COR-L47 (cell line): ENCODE data around the gene GPR132.
"Not testable (repeated sequence)": the region's sequence is repeated elsewhere in the genome, so short reads cannot be mapped to it uniquely, and the experiment has no call there.

Source experiments
- DNase-seq: peaks from one replicate; lab custom pipeline; 2025; lab: John Stamatoyannopoulos, UW

GPR132 gene

GRCh38 chr14:105091054-105091516 lies 25.9 kb upstream of the GPR132 start:
- DNase-seq = peak; percentile 74

DNA sequence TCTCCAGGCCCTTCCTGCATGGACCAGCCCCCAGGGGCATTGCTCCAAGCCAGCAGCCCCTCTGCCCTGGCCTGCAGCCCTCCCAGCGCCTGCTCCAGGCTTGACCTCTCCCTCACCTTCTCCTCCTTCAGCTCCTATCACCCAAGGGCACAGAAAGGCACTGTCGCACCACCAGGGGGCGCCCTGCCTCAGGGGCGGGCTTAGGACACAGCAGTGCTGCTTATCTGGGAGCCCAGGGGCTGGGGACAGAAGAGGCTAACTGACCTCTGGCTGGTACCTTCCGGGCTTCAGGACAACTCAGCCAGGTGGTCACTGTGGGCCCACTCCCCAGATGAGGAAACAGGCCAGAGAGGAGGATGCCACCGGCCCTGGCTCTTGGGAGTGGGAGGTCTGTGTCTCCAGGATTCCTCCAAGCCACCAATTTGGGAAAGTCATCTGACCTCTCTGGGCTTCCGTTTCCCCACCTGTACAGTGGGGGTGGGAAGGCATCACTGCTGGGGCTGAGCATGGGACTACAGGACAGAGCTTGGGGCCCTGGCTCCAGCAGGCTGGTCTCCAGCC lies 25.3 kb upstream of the GPR132 start:
- peak; percentile 72 for DNase-seq

- DNase-seq = no peak
Observed at GRCh38 chr14:105089746-105090492, 24.7 kb upstream of the GPR132 start.

DNA sequence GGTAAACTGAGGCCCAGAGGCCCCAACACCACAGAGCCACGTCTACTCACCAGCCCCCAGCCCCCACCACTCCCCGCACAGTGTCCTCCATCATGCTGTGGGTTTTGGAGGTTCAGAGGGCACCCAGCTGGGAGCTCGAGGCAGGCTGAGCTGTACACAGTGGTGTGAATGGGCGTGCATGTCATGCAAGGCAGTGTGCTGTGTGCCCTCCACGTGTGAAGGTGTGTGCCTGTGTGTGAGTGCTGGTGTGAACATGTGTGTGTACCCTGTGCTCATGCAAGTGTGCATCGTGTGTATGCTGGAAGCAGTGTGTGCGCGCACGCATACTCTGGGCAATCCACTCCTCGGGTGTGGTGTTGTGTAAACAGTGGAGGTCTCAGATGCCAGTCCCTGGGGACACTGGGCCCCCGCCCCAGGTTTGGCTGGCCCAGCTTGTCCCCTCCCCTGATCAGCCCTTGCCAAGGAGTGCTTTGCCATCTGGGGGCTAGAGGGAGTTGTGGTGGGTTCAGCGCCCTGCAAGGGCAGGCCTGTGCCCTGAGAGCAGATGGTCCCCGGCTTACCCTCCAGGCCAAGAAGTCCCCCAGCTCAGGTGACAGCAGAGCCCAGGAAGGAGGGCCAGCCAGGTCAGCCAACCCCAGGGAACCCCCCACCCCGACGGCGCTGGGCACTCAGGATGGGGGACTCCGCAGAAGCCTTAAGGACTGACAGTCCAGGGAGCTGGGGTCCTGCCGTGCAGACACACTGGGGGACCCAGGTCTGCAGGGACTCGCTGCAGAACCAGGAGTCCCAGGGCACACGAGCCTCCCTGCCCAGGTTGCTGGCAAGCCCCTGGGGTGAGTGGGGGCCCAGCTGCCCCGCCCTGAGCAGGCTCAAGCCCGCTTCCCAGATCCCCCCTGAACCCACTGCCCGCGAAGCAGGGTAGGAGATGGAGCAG lies 23.8 kb upstream of the GPR132 start:
- no peak for DNase-seq

DNA sequence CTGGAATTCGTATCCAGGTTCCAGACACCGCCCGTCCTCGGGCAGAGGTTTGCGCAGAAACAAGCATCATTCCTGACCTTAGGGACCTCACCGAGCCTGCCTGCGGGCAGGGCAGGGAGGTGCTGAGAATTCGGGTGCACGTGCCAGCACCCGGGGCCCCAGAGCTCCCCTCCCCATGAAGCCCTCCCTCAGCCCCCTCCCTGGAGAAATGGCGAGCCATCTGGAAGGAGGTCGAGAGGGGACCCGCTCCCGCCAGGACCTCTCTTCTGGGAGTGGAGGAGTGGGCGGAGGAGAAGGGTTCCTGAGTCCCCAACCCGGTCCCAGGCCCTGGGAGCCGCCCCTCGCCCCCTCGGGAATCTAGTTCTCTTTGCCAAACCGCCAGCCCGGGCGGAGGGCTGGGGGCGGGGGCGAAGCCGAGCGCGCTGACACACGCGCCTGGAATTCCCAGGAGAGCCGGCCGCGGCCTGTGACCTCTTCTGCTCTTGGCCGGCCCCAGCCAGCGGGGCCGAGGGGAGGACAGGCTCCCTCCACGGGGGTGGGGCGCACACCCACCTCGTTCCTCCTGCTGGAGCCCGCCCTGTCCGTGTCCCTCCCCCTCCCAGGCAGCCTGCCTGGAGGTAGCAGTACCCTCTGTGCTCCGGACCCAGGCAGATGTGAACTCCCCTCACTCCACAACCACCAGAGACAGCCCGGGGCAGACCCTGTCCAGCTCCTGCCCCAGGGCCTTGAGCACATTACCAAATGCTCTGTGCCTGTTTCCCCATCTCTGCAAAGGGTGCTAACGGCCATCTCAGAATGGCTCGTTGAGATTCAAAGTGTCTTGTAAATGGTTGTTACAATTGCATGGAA lies 23.0 kb upstream of the GPR132 start:
- DNase-seq = no peak

DNA sequence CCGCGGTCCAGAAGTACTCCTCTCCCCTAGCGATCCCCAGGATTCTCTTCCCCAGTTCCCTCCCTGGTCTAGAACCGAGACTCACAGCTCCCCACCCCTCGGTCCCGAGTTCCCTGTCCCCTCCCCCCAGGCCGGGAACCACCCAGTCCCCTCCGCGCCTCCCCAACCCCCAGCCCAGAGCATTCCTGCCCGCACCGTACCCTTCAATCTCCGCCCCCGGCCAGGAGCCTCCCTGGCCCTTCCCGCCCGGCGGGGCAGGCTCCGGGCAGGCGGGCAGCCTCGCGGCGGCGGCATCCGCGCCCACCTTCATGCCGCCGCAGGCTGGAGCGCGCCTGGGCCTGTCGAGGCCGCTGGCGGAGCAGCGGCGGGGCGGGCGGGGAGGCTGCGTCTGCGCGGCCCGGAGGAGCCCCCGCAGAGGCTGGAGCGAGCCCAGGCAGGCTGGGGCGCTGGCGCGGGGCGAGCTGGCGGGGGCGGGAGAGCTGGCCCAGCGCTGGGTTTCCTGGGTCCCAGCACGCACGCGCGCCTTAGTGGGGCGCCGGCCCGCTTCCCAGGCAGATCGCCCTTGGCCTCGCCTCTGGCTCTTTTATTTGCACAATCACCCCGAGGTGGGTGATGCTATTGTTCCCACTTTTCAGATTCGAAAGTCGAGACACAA lies 22.2 kb upstream of the GPR132 start:
- peak; percentile 62 for DNase-seq

DNA sequence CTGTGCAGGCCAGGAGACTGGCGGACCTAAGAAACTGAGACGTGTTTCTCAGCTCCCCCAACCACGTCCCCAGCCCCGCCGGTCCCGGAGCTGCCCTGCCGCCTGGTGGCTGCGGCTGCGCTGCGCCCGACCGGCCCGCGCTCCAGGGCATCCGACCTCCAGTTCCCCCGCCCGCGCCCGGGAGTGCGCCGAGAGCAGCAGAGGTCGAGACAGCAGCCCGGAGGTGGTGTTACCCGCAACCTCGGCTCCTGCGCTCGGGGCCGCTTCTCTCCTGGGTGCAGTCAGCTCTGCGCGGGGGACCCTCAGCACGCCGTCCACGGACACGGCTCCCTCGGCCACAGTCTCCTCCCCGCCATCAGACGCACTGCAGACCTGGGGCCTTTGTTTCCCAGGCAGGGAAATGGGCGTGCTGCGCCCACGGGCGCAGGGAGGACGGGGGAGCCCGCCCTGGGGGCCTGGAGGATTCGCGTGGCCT lies 21.6 kb upstream of the GPR132 start:
- peak; percentile 75 for DNase-seq

DNA sequence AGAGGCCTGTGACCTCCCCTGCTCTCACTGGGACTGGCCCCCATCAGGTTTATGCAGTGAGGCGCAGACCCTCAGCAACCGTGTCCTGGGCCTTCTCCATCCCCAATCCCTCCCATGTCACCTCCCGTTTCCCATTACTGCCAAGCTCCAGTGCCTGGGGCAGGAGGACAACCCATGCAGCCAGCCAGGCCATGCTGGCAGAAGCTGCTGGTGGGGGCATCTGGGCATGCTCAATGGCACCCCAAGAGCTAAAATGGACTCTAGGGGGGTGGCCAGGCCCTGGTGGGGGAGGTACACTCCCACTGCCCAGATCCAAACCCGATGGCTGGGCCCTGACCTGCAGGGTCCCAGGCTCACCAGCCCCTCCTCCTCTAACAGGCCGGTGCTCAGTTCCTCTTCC lies 20.5 kb upstream of the GPR132 start:
- no peak for DNase-seq

DNA sequence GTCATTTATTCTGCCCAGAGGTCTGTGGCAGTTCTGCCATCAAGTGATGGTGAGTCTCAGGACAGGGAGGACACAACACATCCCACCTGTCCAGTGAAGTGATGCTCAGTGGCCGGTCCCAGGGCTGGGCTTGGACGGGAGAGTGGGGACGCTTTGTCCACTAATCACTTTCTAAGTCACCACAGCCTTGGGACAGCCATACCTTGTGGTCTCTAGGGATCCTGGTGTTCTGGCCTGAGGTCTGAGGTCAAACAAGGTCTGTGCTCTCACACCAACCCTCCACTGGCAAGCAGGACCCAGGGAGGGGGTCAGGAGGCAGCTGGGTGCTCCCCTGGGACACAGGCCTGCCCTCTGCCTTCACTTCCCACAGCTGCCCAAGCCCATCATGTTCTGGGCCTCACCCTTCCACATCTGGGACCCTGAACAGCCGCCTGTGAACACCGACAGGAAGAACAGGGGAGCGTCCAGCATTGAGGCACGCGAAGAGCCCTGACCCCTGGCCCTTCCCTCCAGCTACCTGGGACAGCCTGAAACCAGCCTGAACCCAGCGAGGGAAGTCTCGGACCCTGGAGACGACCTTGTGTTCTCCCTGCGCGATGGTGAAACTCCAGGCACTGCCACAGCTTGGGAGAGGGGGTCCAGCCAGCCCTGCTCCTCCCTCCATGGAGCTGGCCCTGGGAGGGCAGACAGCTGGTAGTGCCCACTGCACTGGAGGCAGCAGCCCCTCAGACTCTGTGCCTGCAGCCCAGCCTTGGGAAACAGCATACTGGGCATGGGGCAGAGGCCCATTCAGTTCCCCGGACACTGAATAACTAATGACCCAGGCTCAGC lies 19.7 kb upstream of the GPR132 start:
- no peak for DNase-seq

GRCh38 chr14:105083926-105084685 lies 18.9 kb upstream of the GPR132 start:
- no peak for DNase-seq

GRCh38 chr14:105082703-105083102 lies 17.5 kb upstream of the GPR132 start:
- no peak for DNase-seq

DNA sequence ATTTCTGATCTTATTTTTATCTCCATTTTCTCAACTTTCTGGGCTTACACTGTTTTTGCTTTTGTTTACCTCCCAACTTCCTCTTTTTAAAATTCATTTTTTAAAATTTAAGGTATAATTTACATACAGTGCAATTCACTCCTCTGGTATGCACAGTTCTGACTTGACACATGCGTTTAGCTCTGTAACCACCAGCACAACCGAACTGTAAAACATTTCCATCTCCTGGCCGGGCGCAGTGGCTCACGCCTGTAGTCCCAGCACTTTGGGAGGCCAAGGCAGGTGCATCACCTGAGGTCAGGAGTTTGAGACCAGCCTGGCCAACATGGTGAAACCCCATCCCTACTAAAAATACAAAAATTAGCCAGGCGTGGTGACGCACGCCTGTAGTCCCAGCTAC lies 16.2 kb upstream of the GPR132 start:
- DNase-seq = not testable (repeated sequence)

GRCh38 chr14:105080161-105080560 lies 14.9 kb upstream of the GPR132 start:
- DNase-seq = no peak

DNA sequence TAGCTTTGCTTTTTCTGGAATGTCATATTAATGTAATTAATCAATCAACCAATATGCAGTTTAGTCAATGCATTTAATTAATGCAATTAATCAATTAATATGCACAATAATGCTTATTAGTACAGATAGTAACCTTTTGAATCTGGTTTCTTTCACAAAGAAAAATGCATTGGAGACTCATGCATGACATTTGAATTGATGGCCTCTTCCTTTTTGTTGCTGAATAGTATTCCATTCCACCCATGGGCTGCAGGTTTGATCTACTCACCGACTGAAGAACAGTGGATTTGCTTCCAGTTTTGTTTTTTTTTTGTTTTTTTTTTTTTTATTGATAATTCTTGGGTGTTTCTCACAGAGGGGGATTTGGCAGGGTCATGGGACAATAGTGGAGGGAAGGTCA lies 13.1 kb upstream of the GPR132 start:
- no peak for DNase-seq

GRCh38 chr14:105077649-105077995 lies 12.4 kb upstream of the GPR132 start:
- DNase-seq = no peak

- DNase-seq = no peak
Observed at GRCh38 chr14:105076805-105077648, 11.8 kb upstream of the GPR132 start.

DNA sequence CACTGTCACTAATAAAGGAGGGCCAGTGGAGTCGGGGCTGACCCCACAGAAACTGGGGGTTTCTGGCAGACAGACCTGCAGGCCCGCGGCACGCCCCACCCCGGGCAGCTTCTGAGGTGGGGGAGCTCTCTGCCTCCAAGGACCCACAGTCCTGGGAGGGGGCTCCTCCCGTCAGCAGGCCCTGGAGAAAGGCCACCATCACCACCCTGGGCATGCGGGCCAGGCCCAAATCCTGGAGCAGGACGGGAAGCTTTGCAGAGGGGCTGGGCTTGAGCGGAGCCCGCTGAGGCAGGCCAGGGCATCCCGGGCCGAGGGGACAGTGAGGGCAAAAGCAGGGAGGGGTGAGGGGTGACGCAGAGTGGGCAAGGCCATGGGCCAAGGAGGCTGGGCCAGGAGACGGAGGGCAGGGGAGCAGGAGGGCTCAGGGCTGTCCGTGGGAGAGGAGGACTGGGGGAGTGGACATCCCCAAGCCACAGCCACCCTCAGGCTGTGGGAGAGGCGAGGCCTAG lies 11.1 kb upstream of the GPR132 start:
- DNase-seq = no peak
